AG04449 (cell line): Measurements from ENCODE around the gene PCDHGA7.
"Not testable (repeated sequence)": the region's sequence is repeated elsewhere in the genome, so short reads cannot be mapped to it uniquely, and the experiment has no call there.

Experiments used
- CTCF ChIA-PET: fragments of 350-600 bp; formaldehyde crosslinking; extraction: SDS; loops from one replicate; lab custom pipeline; 2021; ENCODE audit warnings: antibody characterized with exemption; lab: Yijun Ruan, JAX
- POLR2A ChIA-PET: fragments of 400-600, 350-600 bp; formaldehyde crosslinking; extraction: SDS; loops from one replicate; lab custom pipeline; 2020; ENCODE audit warnings: antibody characterized with exemption, inconsistent platforms; lab: Yijun Ruan, JAX
- DNase-seq: peaks from one replicate; pipeline ENCODE4 v3.0.0-alpha.2; 2010; ENCODE audit warnings: low read depth, low spot score
- H3K4me3 ChIP-seq: 2 replicates; pipeline ENCODE4 v1.5.1; 2011; ENCODE audit warnings: low read depth, mild to moderate bottlenecking, control low read depth, low read length
- TF ChIP-seq, protein P1 (sequence below): IDR thresholded peaks from one replicate; pipeline ENCODE4 v1.5.1; 2011; ENCODE audit warnings: mild to moderate bottlenecking, moderate library complexity, low read length, control low read depth, inconsistent platforms; ENCODE audit not compliant: insufficient read depth; ENCODE audit errors: missing control alignments

The PCDHGA7 gene

GRCh38 chr5:141387557-141388311 lies 5.2 kb downstream of the PCDHGA7 start, which contains the start of gene PCDHGB4:
Gene PCDHGB4, plus strand, starts transcription at chr5:141387698. Its CDS starts 187 bp downstream, at chr5:141387885.
- POLR2A ChIA-PET = not testable (repeated sequence)

GRCh38 chr5:141388661-141389060 lies 6.1 kb downstream of the PCDHGA7 start:
- H3K4me3 ChIP-seq = no peak overlapping the region
- POLR2A ChIA-PET = no interaction called here
- CTCF ChIA-PET = interaction anchor here (1.6 to 8.4 kb wide), 5 partner anchors 9 to 175 kb away, joined by 5 to 77 read pairs (median 11); partner anchors contain the start of genes PCDHGA6, PCDHGB3 and PCDHGB5
- no peak for DNase-seq
- TF ChIP-seq, protein P1, sequence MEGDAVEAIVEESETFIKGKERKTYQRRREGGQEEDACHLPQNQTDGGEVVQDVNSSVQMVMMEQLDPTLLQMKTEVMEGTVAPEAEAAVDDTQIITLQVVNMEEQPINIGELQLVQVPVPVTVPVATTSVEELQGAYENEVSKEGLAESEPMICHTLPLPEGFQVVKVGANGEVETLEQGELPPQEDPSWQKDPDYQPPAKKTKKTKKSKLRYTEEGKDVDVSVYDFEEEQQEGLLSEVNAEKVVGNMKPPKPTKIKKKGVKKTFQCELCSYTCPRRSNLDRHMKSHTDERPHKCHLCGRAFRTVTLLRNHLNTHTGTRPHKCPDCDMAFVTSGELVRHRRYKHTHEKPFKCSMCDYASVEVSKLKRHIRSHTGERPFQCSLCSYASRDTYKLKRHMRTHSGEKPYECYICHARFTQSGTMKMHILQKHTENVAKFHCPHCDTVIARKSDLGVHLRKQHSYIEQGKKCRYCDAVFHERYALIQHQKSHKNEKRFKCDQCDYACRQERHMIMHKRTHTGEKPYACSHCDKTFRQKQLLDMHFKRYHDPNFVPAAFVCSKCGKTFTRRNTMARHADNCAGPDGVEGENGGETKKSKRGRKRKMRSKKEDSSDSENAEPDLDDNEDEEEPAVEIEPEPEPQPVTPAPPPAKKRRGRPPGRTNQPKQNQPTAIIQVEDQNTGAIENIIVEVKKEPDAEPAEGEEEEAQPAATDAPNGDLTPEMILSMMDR = no peak

More at GRCh38 chr5:141387557-141388311, 5.2 kb downstream of the PCDHGA7 start, which contains the start of gene PCDHGB4:
- TF ChIP-seq, protein P1 = peak; percentile 33
- CTCF ChIA-PET = interaction anchor here (1.0 to 8.4 kb wide), 8 partner anchors 9 to 181 kb away, joined by 3 to 77 read pairs (median 10); partner anchors contain the start of genes PCDHGA6, PCDHGB3 and PCDHGB5
- DNase-seq = not testable (repeated sequence)
- H3K4me3 ChIP-seq = peak within 1 kb of the TSS; percentile 42

DNA sequence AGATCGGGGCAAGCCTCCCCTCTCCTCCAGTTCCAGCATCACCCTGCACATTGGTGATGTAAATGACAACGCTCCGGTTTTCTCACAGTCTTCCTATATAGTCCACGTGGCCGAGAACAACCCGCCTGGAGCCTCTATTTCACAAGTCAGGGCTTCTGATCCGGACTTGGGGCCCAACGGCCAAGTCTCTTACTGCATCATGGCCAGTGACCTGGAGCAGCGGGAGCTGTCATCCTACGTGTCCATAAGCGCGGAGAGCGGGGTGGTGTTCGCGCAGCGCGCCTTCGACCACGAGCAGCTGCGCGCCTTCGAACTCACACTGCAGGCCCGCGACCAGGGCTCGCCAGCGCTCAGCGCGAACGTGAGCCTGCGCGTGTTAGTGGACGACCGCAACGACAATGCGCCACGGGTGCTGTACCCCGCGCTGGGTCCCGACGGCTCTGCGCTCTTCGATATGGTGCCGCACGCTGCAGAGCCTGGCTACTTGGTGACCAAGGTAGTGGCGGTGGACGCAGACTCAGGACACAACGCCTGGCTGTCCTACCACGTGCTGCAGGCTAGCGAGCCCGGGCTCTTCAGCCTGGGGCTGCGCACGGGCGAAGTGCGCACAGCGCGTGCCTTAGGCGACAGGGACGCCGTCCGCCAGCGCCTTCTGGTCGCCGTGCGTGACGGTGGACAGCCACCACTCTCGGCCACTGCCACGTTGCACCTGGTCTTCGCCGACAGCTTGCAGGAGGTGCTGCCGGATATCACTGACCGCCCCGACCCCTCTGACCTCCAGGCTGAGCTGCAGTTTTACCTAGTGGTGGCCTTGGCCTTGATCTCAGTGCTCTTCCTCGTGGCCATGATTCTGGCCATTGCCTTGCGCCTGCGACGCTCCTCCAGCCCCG lies 6.9 kb downstream of the PCDHGA7 start:
- CTCF ChIA-PET = interaction anchor here (0.9 to 8.4 kb wide), 10 partner anchors 8 to 177 kb away, joined by 3 to 77 read pairs (median 8); partner anchors contain the start of genes PCDHGA10, PCDHGA6 and PCDHGB5

GRCh38 chr5:141392429-141393198 lies 10.1 kb downstream of the PCDHGA7 start, which contains the start of gene PCDHGA8:
Gene PCDHGA8, plus strand, starts transcription at chr5:141392633. Its CDS starts 181 bp downstream, at chr5:141392814.
- CTCF ChIA-PET = interaction anchor here (0.7 to 8.4 kb wide), 9 partner anchors 11 to 174 kb away, joined by 3 to 77 read pairs (median 5); partner anchors contain the start of genes PCDHGA10, PCDHGA6, PCDHGB1 and PCDHGB6
- H3K4me3 ChIP-seq = 0 out of 2 replicates have a peak within 1 kb of the TSS, but pooled peaks have one; percentile 1
- TF ChIP-seq, protein P1 = no peak
- POLR2A ChIA-PET = no interaction called here
- DNase-seq = no peak

More for the DNA sequence above, 6.9 kb downstream of the PCDHGA7 start:
- H3K4me3 ChIP-seq = no peak overlapping the region
- TF ChIP-seq, protein P1 = no peak
- POLR2A ChIA-PET = no interaction called here
- no peak for DNase-seq

- H3K4me3 ChIP-seq = no peak overlapping the region
- TF ChIP-seq, protein P1 = no peak
- no peak for DNase-seq
- CTCF ChIA-PET = interaction anchor here (1.0 to 8.4 kb wide), 6 partner anchors 12 to 173 kb away, joined by 3 to 77 read pairs (median 10); partner anchors contain the start of genes PCDHGA10 and PCDHGA6
- POLR2A ChIA-PET = no interaction called here
These were observed 10.7 kb downstream of the PCDHGA7 start for GRCh38 chr5:141393267-141393666.

DNA sequence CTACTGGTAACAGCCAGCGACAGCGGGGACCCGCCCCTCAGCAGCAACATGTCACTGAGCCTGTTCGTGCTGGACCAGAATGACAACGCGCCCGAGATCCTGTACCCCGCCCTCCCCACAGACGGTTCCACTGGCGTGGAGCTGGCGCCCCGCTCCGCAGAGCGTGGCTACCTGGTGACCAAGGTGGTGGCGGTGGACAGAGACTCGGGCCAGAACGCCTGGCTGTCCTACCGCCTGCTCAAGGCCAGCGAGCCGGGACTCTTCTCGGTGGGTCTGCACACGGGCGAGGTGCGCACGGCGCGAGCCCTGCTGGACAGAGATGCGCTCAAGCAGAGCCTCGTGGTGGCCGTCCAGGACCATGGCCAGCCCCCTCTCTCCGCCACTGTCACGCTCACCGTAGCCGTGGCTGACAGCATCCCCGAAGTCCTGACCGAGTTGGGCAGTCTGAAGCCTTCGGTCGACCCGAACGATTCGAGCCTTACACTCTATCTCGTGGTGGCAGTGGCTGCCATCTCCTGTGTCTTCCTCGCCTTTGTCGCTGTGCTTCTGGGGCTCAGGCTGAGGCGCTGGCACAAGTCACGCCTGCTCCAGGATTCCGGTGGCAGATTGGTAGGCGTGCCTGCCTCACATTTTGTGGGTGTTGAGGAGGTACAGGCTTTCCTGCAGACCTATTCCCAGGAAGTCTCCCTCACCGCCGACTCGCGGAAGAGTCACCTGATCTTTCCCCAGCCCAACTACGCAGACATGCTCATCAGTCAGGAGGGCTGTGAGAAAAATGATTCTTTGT lies 12.1 kb downstream of the PCDHGA7 start:
- CTCF ChIA-PET = interaction anchor here (0.9 to 4.6 kb wide), 8 partner anchors 12 to 172 kb away, joined by 3 to 50 read pairs (median 10); partner anchors contain the start of genes PCDHGA10, PCDHGA12, PCDHGA6 and PCDHGB6
- DNase-seq, H3K4me3 ChIP-seq, POLR2A ChIA-PET: not testable (repeated sequence)
